HL-60/S4 (cell line): ENCODE data around the gene FIGN.

ENCODE experiments used
- in situ Hi-C: fragments of 300-500 bp; cut with MboI; formaldehyde crosslinking; loops from 2 replicates; pipeline ENCODE4 v1.14.3; 2022; ENCODE audit warnings: low sequenced_read_pairs

Gene FIGN

GRCh38 chr2:163667064-163667887, 68.5 kb downstream of the FIGN start:
- in situ Hi-C loops, result no loop called here

GRCh38 chr2:163665817-163666216, 70.0 kb downstream of the FIGN start:
- in situ Hi-C loops, result no loop called here

GRCh38 chr2:163665051-163665450, 70.8 kb downstream of the FIGN start:
- in situ Hi-C loops, result no loop called here

GRCh38 chr2:163664610-163665009, 71.2 kb downstream of the FIGN start:
- in situ Hi-C loops, result no loop called here

- in situ Hi-C loops, result no loop called here
Observed at GRCh38 chr2:163662141-163662780, 73.5 kb downstream of the FIGN start.

GRCh38 chr2:163659224-163659623, 76.6 kb downstream of the FIGN start:
- in situ Hi-C loops, result no loop called here

- in situ Hi-C loops, result no loop called here
Observed at GRCh38 chr2:163658556-163658955, 77.3 kb downstream of the FIGN start.

- in situ Hi-C loops, result no loop called here
Observed at GRCh38 chr2:163657281-163657656, 78.5 kb downstream of the FIGN start.

- in situ Hi-C loops, result no loop called here
Observed at GRCh38 chr2:163656622-163657280, 79.1 kb downstream of the FIGN start.

- in situ Hi-C loops, result no loop called here
Observed at GRCh38 chr2:163655667-163656066, 80.1 kb downstream of the FIGN start.

- in situ Hi-C loops, result no loop called here
Observed at GRCh38 chr2:163652751-163653150, 83.1 kb downstream of the FIGN start.

GRCh38 chr2:163649080-163649479, 86.7 kb downstream of the FIGN start:
- in situ Hi-C loops, result no loop called here

GRCh38 chr2:163647300-163647699, 88.5 kb downstream of the FIGN start:
- in situ Hi-C loops, result no loop called here

- in situ Hi-C loops, result no loop called here
Observed at GRCh38 chr2:163646687-163647086, 89.1 kb downstream of the FIGN start.

- in situ Hi-C loops, result no loop called here
Observed at GRCh38 chr2:163644238-163644637, 91.6 kb downstream of the FIGN start.

- in situ Hi-C loops, result no loop called here
Observed at GRCh38 chr2:163641986-163642385, 93.8 kb downstream of the FIGN start.

- in situ Hi-C loops, result no loop called here
Observed at GRCh38 chr2:163640542-163641193, 95.1 kb downstream of the FIGN start.

- in situ Hi-C loops, result no loop called here
Observed at GRCh38 chr2:163637871-163638270, 97.9 kb downstream of the FIGN start.

- in situ Hi-C loops, result no loop called here
Observed at GRCh38 chr2:163633291-163633690, 102.5 kb downstream of the FIGN start.

- in situ Hi-C loops, result no loop called here
Observed at GRCh38 chr2:163630836-163631235, 105.0 kb downstream of the FIGN start.

GRCh38 chr2:163626639-163627109, 109.1 kb downstream of the FIGN start:
- in situ Hi-C loops, result no loop called here
